PFSK-1 (cell line): ENCODE data around the gene AOPEP.

ENCODE experiments used
- POLR2AphosphoS5 ChIP-seq: IDR thresholded peaks from 2 replicates; pipeline ENCODE4 v1.6.1; 2012; ENCODE audit warnings: low read depth, mild to moderate bottlenecking, control low read depth, low read length, moderate library complexity
- SIN3A ChIP-seq: IDR thresholded peaks from 2 replicates; pipeline ENCODE4 v1.6.1; 2012; ENCODE audit warnings: mild to moderate bottlenecking, low read length, moderate library complexity, borderline replicate concordance; ENCODE audit not compliant: insufficient read depth
- TAF1 ChIP-seq: IDR thresholded peaks from 2 replicates; pipeline ENCODE4 v1.6.1; 2012; ENCODE audit warnings: low read length, control low read depth, borderline replicate concordance; ENCODE audit not compliant: insufficient read depth
- TF ChIP-seq, protein P1 (sequence below), 2 experiments: IDR thresholded peaks; 2 replicates each; pipeline versions ENCODE4 v1.6.1 to v1.8.0; 2011 to 2012; ENCODE audit warnings: low read depth in 2 of 2, low read length in 2 of 2, control low read depth in 1 of 2, inconsistent platforms in 1 of 2, mild to moderate bottlenecking in 1 of 2, moderate library complexity in 1 of 2; ENCODE audit not compliant: insufficient read depth in 1 of 2

- TF ChIP-seq, protein P1, sequence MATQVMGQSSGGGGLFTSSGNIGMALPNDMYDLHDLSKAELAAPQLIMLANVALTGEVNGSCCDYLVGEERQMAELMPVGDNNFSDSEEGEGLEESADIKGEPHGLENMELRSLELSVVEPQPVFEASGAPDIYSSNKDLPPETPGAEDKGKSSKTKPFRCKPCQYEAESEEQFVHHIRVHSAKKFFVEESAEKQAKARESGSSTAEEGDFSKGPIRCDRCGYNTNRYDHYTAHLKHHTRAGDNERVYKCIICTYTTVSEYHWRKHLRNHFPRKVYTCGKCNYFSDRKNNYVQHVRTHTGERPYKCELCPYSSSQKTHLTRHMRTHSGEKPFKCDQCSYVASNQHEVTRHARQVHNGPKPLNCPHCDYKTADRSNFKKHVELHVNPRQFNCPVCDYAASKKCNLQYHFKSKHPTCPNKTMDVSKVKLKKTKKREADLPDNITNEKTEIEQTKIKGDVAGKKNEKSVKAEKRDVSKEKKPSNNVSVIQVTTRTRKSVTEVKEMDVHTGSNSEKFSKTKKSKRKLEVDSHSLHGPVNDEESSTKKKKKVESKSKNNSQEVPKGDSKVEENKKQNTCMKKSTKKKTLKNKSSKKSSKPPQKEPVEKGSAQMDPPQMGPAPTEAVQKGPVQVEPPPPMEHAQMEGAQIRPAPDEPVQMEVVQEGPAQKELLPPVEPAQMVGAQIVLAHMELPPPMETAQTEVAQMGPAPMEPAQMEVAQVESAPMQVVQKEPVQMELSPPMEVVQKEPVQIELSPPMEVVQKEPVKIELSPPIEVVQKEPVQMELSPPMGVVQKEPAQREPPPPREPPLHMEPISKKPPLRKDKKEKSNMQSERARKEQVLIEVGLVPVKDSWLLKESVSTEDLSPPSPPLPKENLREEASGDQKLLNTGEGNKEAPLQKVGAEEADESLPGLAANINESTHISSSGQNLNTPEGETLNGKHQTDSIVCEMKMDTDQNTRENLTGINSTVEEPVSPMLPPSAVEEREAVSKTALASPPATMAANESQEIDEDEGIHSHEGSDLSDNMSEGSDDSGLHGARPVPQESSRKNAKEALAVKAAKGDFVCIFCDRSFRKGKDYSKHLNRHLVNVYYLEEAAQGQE (IDR thresholded peaks at IDR 0.05; ENCODE audit: insufficient read depth in 1 of 2, low read depth in 2 of 2, low read length in 2 of 2): no peak
- TF ChIP-seq SIN3A (no peak), POLR2AphosphoS5 (no peak), TAF1 (no peak)
These were observed 358.7 kb downstream of the AOPEP start for GRCh38 chr9:95085036-95085770.
